ENCODE data around the gene NPFF. TPM values are rescaled to one million over a fixed set of nuclear protein-coding genes. Genes with fewer than 3 reads are reported as not detected.
A peak's percentile ranks its signal among the peaks of the same experiment; 100 is the strongest.

The NPFF gene
- total and polyA plus RNA-seq, 4 donors = 0.45 TPM; not detected in 3

DNA sequence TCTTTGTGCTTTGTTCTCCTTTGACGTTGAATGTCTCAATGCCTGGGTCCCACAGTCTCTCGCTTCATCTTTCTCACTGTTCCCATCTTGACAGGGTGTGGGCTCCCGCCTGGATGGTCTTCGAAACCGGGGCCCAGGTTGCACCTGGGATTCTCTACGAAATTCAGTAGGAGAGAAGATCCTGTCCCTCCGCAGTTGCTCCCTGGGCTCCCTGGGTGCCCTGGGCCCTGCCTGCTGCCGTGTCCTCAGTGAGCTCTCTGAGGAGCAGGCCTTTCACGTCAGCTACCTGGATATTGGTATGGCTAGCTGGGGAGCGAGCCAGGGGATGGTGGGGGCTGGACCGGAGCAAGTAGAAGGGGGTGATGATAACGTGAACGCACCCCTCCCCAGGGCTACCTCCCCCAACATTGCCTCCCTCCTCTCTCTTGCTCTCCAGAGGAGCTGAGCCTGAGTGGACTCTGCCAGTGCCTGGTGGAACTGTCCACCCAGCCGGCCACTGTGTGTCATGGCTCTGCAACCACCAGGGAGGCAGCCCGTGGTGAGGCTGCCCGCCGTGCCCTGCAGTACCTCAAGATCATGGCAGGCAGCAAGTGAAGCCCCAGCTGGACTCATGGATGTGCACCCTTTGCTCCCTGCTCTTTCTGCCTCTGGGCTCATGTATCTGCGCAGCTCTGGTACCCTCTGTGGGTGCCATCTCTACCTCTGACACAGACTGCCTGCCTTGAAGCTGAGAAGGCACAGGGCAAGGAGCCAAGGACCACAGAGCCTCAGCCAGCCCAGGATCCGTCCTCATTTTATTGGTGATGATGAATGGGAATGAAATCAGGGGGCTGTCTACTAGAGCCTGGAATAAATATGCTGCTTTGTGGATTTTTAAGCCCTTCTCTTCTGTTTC is 1.5 kb downstream of the NPFF start:
- no peak for DNase-seq
- H3K27ac ChIP-seq (ENCODE audit: low read depth in 1 of 2, low read length in 1 of 2) = no peak overlapping the region
- no peak overlapping the region for H3K9ac ChIP-seq (ENCODE audit: insufficient read depth in 1 of 2, low read length in 2 of 2)
- H3K4me1 ChIP-seq (ENCODE audit: control insufficient read depth in 5 of 5, insufficient read depth in 5 of 5, low read length in 5 of 5) = peaks cover 5 to 26% (median 10%) of the 10 kb centered on the region in 5 donors
- no peak for TF ChIP-seq CTCF (IDR thresholded peaks at IDR 0.05; ENCODE audit: control extremely low read depth, extremely low read depth)
- no peaks in the 10 kb centered on the region for H3K9me3 ChIP-seq (ENCODE audit: control insufficient read depth in 4 of 4, insufficient read depth in 3 of 4, low read length in 3 of 4)
- H3K36me3 ChIP-seq (ENCODE audit: control insufficient read depth in 4 of 4, insufficient read depth in 4 of 4, low read length in 4 of 4) = peaks cover 4 to 32% (median 15%) of the 10 kb centered on the region in 4 donors
- WGBS, 2 donors = 87 to 91% methylated on average over 19 of the region's 19 CpGs
- H3K27me3 ChIP-seq (ENCODE audit: control insufficient read depth in 3 of 3, insufficient read depth in 3 of 3, low read length in 2 of 3) = no peaks in the 10 kb centered on the region
- no peak overlapping the region for H3K4me3 ChIP-seq
- no peak for ATAC-seq (ENCODE audit: insufficient read depth, low FRiP score)

GRCh38 chr12:53505086-53505485 is 2.2 kb downstream of the NPFF start:
- Histone ChIP-seq H3K4me1 (ENCODE audit: control insufficient read depth in 5 of 5, insufficient read depth in 5 of 5, low read length in 5 of 5) (peaks cover 5 to 31% (median 10%) of the 10 kb centered on the region in 5 donors), H3K36me3 (ENCODE audit: control insufficient read depth in 4 of 4, insufficient read depth in 4 of 4, low read length in 4 of 4) (peaks cover 0 to 27% (median 14%) of the 10 kb centered on the region in 4 donors), H3K27me3 (ENCODE audit: control insufficient read depth in 3 of 3, insufficient read depth in 3 of 3, low read length in 2 of 3) (no peaks in the 10 kb centered on the region), H3K27ac (ENCODE audit: low read depth in 1 of 2, low read length in 1 of 2) (peak overlapping the region in 1 of 2 donors; percentile 9), H3K4me3 (no peak overlapping the region), H3K9me3 (ENCODE audit: control insufficient read depth in 4 of 4, insufficient read depth in 3 of 4, low read length in 3 of 4) (no peaks in the 10 kb centered on the region), H3K9ac (ENCODE audit: insufficient read depth in 1 of 2, low read length in 2 of 2) (no peak overlapping the region)
- WGBS, 2 donors = 81 to 91% methylated on average over 10 of the region's 10 CpGs
- DNase-seq (no peak), ATAC-seq (ENCODE audit: insufficient read depth, low FRiP score) (no peak)
- no peak for TF ChIP-seq CTCF (IDR thresholded peaks at IDR 0.05; ENCODE audit: control extremely low read depth, extremely low read depth)

DNA sequence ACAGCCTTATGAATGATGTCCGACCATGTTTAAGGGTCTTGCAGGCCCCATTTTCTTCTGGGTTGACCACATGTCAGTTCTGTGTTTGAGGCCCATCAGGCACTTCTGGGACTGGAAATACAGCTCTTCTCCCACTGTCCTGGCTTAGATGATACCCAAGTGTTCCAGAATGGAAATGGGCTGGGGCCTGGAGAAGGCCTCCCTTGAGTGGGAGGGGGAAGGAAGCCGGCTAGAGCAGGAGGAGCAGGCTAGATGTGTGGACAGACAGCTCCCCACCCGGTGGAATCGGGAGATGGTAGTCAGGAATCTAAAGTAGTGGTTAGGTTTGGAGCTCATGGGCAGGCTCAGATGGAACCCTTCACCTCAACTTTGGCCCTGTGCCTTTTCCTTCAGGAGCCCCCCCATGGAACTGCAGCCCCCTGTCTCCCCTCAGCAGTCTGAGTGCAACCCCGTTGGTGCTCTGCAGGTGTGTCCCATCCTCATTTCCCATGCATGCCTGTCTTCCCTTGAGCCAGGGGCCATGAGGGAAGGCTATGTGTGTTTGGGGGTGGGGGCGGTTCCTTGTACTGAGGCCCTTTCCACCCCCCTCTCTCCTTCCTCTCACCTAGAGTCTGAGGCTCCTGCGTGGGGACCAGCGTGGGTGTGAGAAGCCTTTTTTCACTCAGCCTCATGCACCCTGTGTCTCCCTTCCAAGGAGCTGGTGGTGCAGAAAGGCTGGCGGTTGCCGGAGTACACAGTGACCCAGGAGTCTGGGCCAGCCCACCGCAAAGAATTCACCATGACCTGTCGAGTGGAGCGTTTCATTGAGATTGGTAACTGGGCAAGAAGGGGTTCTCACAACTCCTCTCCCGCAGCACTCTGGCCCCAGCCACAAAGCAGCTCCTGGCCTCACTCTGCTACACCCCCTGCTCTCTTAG is 3.0 kb downstream of the NPFF start:
- peaks cover 5 to 36% (median 10%) of the 10 kb centered on the region in 5 donors for H3K4me1 ChIP-seq (ENCODE audit: control insufficient read depth in 5 of 5, insufficient read depth in 5 of 5, low read length in 5 of 5)
- H3K36me3 ChIP-seq (ENCODE audit: control insufficient read depth in 4 of 4, insufficient read depth in 4 of 4, low read length in 4 of 4) = peaks cover 0 to 27% (median 14%) of the 10 kb centered on the region in 4 donors
- no peak for ATAC-seq (ENCODE audit: insufficient read depth, low FRiP score)
- peak overlapping the region in 1 of 2 donors; percentile 9 for H3K27ac ChIP-seq (ENCODE audit: low read depth in 1 of 2, low read length in 1 of 2)
- 80 to 89% methylated on average over 14 of the region's 14 CpGs for WGBS, 2 donors
- no peak for DNase-seq
- no peaks in the 10 kb centered on the region for H3K27me3 ChIP-seq (ENCODE audit: control insufficient read depth in 3 of 3, insufficient read depth in 3 of 3, low read length in 2 of 3)
- peak overlapping the region in 1 of 2 donors; percentile 30 for H3K9ac ChIP-seq (ENCODE audit: insufficient read depth in 1 of 2, low read length in 2 of 2)
- H3K4me3 ChIP-seq = no peak overlapping the region
- no peaks in the 10 kb centered on the region for H3K9me3 ChIP-seq (ENCODE audit: control insufficient read depth in 4 of 4, insufficient read depth in 3 of 4, low read length in 3 of 4)
- no peak for TF ChIP-seq CTCF (IDR thresholded peaks at IDR 0.05; ENCODE audit: control extremely low read depth, extremely low read depth)
